ENCODE measurements around the gene UGT1A9.
A peak's percentile ranks its signal among the peaks of the same experiment; 100 is the strongest.

Gene UGT1A9

GRCh38 chr2:233679196-233679595, 7.5 kb downstream of the UGT1A9 start:
- H3K18ac ChIP-seq (ENCODE audit: low read length), result no peak overlapping the region
- H3K79me1 ChIP-seq (ENCODE audit: low read length), result no peaks in the 10 kb centered on the region
- no peak overlapping the region for H4K12ac ChIP-seq (ENCODE audit: low read depth, low read length)
- H3K4me1 ChIP-seq (ENCODE audit: control insufficient read depth in 1 of 2, insufficient read depth in 2 of 2, low read length in 2 of 2), result no peaks in the 10 kb centered on the region
- H4K91ac ChIP-seq (ENCODE audit: low read depth, low read length), result no peak overlapping the region
- no peak overlapping the region for H3K23ac ChIP-seq (ENCODE audit: low read length)
- H2BK12ac ChIP-seq (ENCODE audit: low read length), result no peak overlapping the region
- DNase-seq, result no peak
- peaks cover 2% of the 10 kb centered on the region for H3K9me3 ChIP-seq (ENCODE audit: insufficient read depth, low read depth, low read length)
- no peak overlapping the region for H2BK5ac ChIP-seq (ENCODE audit: low read depth, low read length, poor library complexity)
- H3K4ac ChIP-seq (ENCODE audit: low read depth, low read length), result no peak overlapping the region
- no peak overlapping the region for H2AFZ ChIP-seq (ENCODE audit: insufficient read depth, low read length, poor library complexity)
- H4K8ac ChIP-seq (ENCODE audit: low read depth, low read length), result no peak overlapping the region
- no peak overlapping the region for H3K4me3 ChIP-seq (ENCODE audit: low read depth, low read length)
- H2AK5ac ChIP-seq (ENCODE audit: low read length), result no peak overlapping the region
- no peak overlapping the region for H3K27ac ChIP-seq (ENCODE audit: low read depth, low read length)
- no peak overlapping the region for H3K14ac ChIP-seq (ENCODE audit: low read length)
- no peak overlapping the region for H2BK120ac ChIP-seq (ENCODE audit: insufficient read depth, low read length, poor library complexity)
- WGBS (ENCODE audit: extremely low coverage, insufficient coverage, insufficient read length), result no CpG with 5 or more reads among the region's 4 CpGs
- H3K9ac ChIP-seq (ENCODE audit: low read length), result no peak overlapping the region
- no peaks in the 10 kb centered on the region for H3K36me3 ChIP-seq (ENCODE audit: control insufficient read depth in 1 of 2, insufficient read depth in 2 of 2, low read length in 2 of 2)
- no peak overlapping the region for H3K4me2 ChIP-seq (ENCODE audit: low read length)
- H3K27me3 ChIP-seq (ENCODE audit: insufficient read depth, low read length), result no peaks in the 10 kb centered on the region
- no peaks in the 10 kb centered on the region for H3K79me2 ChIP-seq (ENCODE audit: control insufficient read depth, insufficient read depth, low read length, poor library complexity)

DNA sequence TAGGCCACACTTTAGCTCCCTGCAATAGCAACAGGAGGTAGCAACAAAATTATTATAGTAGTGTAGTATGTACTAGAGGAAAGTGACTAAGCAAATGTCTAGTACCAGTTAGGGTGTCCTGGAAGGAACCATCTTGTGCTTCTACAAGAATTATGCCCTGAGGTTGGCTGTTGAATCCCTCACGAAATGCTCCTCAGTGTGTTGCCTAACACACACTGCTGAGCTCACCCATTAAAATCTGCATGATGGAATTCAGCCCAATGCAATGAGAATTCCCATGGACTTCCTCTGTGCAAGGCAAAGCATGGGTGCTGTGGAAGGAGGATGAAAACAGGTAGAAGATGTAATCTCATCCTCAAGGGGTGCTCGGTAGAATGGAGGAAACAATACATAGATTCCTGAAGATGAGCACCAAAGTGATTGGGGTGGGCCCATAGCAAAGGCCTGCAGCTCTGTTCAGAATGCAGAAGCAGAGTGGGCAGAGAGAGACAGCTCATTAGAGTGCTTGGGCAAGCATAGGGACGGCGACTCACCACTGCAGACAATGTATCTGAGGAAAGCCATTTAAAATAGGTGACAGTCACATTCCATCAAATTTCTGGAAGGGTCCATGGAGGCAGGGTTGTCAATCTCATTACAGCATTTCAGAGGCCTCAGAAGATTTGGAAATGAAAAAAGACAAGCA, 8.8 kb downstream of the UGT1A9 start:
- H2BK120ac ChIP-seq (ENCODE audit: insufficient read depth, low read length, poor library complexity), result no peak overlapping the region
- no peak overlapping the region for H3K27ac ChIP-seq (ENCODE audit: low read depth, low read length)
- H3K27me3 ChIP-seq (ENCODE audit: insufficient read depth, low read length), result no peaks in the 10 kb centered on the region
- H3K9me3 ChIP-seq (ENCODE audit: insufficient read depth, low read depth, low read length), result peaks cover 2% of the 10 kb centered on the region
- H4K12ac ChIP-seq (ENCODE audit: low read depth, low read length), result no peak overlapping the region
- no peak overlapping the region for H4K91ac ChIP-seq (ENCODE audit: low read depth, low read length)
- H3K18ac ChIP-seq (ENCODE audit: low read length), result no peak overlapping the region
- no peak overlapping the region for H2AK5ac ChIP-seq (ENCODE audit: low read length)
- no peak for DNase-seq
- H2BK12ac ChIP-seq (ENCODE audit: low read length), result no peak overlapping the region
- H3K79me1 ChIP-seq (ENCODE audit: low read length), result no peaks in the 10 kb centered on the region
- H3K4me2 ChIP-seq (ENCODE audit: low read length), result no peak overlapping the region
- H3K79me2 ChIP-seq (ENCODE audit: control insufficient read depth, insufficient read depth, low read length, poor library complexity), result no peaks in the 10 kb centered on the region
- no CpG with 5 or more reads among the region's 4 CpGs for WGBS (ENCODE audit: extremely low coverage, insufficient coverage, insufficient read length)
- H2BK5ac ChIP-seq (ENCODE audit: low read depth, low read length, poor library complexity), result no peak overlapping the region
- no peak overlapping the region for H4K8ac ChIP-seq (ENCODE audit: low read depth, low read length)
- no peak overlapping the region for H2AFZ ChIP-seq (ENCODE audit: insufficient read depth, low read length, poor library complexity)
- no peaks in the 10 kb centered on the region for H3K36me3 ChIP-seq (ENCODE audit: control insufficient read depth in 1 of 2, insufficient read depth in 2 of 2, low read length in 2 of 2)
- peak overlapping the region; percentile 46 for H3K9ac ChIP-seq (ENCODE audit: low read length)
- H3K4ac ChIP-seq (ENCODE audit: low read depth, low read length), result no peak overlapping the region
- H3K4me3 ChIP-seq (ENCODE audit: low read depth, low read length), result no peak overlapping the region
- no peaks in the 10 kb centered on the region for H3K4me1 ChIP-seq (ENCODE audit: control insufficient read depth in 1 of 2, insufficient read depth in 2 of 2, low read length in 2 of 2)
- no peak overlapping the region for H3K23ac ChIP-seq (ENCODE audit: low read length)
- no peak overlapping the region for H3K14ac ChIP-seq (ENCODE audit: low read length)

- H3K4me2 ChIP-seq (ENCODE audit: low read length), result no peak within 1 kb of the TSS
- no peak within 1 kb of the TSS for H2BK120ac ChIP-seq (ENCODE audit: insufficient read depth, low read length, poor library complexity)
- no peak for DNase-seq
- H3K14ac ChIP-seq (ENCODE audit: low read length), result no peak within 1 kb of the TSS
- no peaks in the 10 kb centered on the region for H3K79me1 ChIP-seq (ENCODE audit: low read length)
- 100% methylated on average over 1 of the region's 5 CpGs for WGBS (ENCODE audit: extremely low coverage, insufficient coverage, insufficient read length)
- no peak within 1 kb of the TSS for H4K8ac ChIP-seq (ENCODE audit: low read depth, low read length)
- no peak within 1 kb of the TSS for H3K9ac ChIP-seq (ENCODE audit: low read length)
- no peak within 1 kb of the TSS for H2BK12ac ChIP-seq (ENCODE audit: low read length)
- H2AFZ ChIP-seq (ENCODE audit: insufficient read depth, low read length, poor library complexity), result no peak within 1 kb of the TSS
- no peak within 1 kb of the TSS for H3K4ac ChIP-seq (ENCODE audit: low read depth, low read length)
- no peak within 1 kb of the TSS for H3K27ac ChIP-seq (ENCODE audit: low read depth, low read length)
- H2AK5ac ChIP-seq (ENCODE audit: low read length), result no peak within 1 kb of the TSS
- H3K23ac ChIP-seq (ENCODE audit: low read length), result no peak within 1 kb of the TSS
- H3K4me3 ChIP-seq (ENCODE audit: low read depth, low read length), result no peak within 1 kb of the TSS
- no peak within 1 kb of the TSS for H4K12ac ChIP-seq (ENCODE audit: low read depth, low read length)
- no peak within 1 kb of the TSS for H2BK5ac ChIP-seq (ENCODE audit: low read depth, low read length, poor library complexity)
- H3K18ac ChIP-seq (ENCODE audit: low read length), result no peak within 1 kb of the TSS
- no peaks in the 10 kb centered on the region for H3K79me2 ChIP-seq (ENCODE audit: control insufficient read depth, insufficient read depth, low read length, poor library complexity)
- no peaks in the 10 kb centered on the region for H3K36me3 ChIP-seq (ENCODE audit: control insufficient read depth in 1 of 2, insufficient read depth in 2 of 2, low read length in 2 of 2)
- H3K9me3 ChIP-seq (ENCODE audit: insufficient read depth, low read depth, low read length), result peaks cover 2% of the 10 kb centered on the region
- no peak within 1 kb of the TSS for H4K91ac ChIP-seq (ENCODE audit: low read depth, low read length)
- H3K4me1 ChIP-seq (ENCODE audit: control insufficient read depth in 1 of 2, insufficient read depth in 2 of 2, low read length in 2 of 2), result no peaks in the 10 kb centered on the region
- no peaks in the 10 kb centered on the region for H3K27me3 ChIP-seq (ENCODE audit: insufficient read depth, low read length)
These were observed 9.9 kb downstream of the UGT1A9 start, which contains the start of gene UGT1A7 for GRCh38 chr2:233681521-233682099. UGT1A7 (plus strand) TSS chr2:233681901; CDS start chr2:233681938, 37 bp downstream.

GRCh38 chr2:233684640-233685039, 12.9 kb downstream of the UGT1A9 start:
- H3K27me3 ChIP-seq (ENCODE audit: insufficient read depth, low read length), result no peaks in the 10 kb centered on the region
- H3K4me3 ChIP-seq (ENCODE audit: low read depth, low read length), result no peak overlapping the region
- no peak overlapping the region for H3K18ac ChIP-seq (ENCODE audit: low read length)
- H3K4me1 ChIP-seq (ENCODE audit: control insufficient read depth in 1 of 2, insufficient read depth in 2 of 2, low read length in 2 of 2), result no peaks in the 10 kb centered on the region
- no peak overlapping the region for H2BK5ac ChIP-seq (ENCODE audit: low read depth, low read length, poor library complexity)
- no peaks in the 10 kb centered on the region for H3K79me2 ChIP-seq (ENCODE audit: control insufficient read depth, insufficient read depth, low read length, poor library complexity)
- H3K9me3 ChIP-seq (ENCODE audit: insufficient read depth, low read depth, low read length), result peaks cover 2% of the 10 kb centered on the region
- H4K91ac ChIP-seq (ENCODE audit: low read depth, low read length), result no peak overlapping the region
- no peak overlapping the region for H2AK5ac ChIP-seq (ENCODE audit: low read length)
- no peak overlapping the region for H3K23ac ChIP-seq (ENCODE audit: low read length)
- no peak overlapping the region for H3K4ac ChIP-seq (ENCODE audit: low read depth, low read length)
- no peak overlapping the region for H4K12ac ChIP-seq (ENCODE audit: low read depth, low read length)
- WGBS (ENCODE audit: extremely low coverage, insufficient coverage, insufficient read length), result no CpG with 5 or more reads among the region's 1 CpG
- H3K36me3 ChIP-seq (ENCODE audit: control insufficient read depth in 1 of 2, insufficient read depth in 2 of 2, low read length in 2 of 2), result no peaks in the 10 kb centered on the region
- no peak overlapping the region for H3K9ac ChIP-seq (ENCODE audit: low read length)
- H4K8ac ChIP-seq (ENCODE audit: low read depth, low read length), result no peak overlapping the region
- H3K27ac ChIP-seq (ENCODE audit: low read depth, low read length), result no peak overlapping the region
- H3K79me1 ChIP-seq (ENCODE audit: low read length), result no peaks in the 10 kb centered on the region
- H3K4me2 ChIP-seq (ENCODE audit: low read length), result no peak overlapping the region
- no peak overlapping the region for H2BK120ac ChIP-seq (ENCODE audit: insufficient read depth, low read length, poor library complexity)
- DNase-seq, result no peak
- H3K14ac ChIP-seq (ENCODE audit: low read length), result no peak overlapping the region
- no peak overlapping the region for H2AFZ ChIP-seq (ENCODE audit: insufficient read depth, low read length, poor library complexity)
- H2BK12ac ChIP-seq (ENCODE audit: low read length), result no peak overlapping the region
